Stimulated activated CD4-positive, alpha-beta T cell treated with anti-CD3 and anti-CD28 coated beads, Interleukin-12 subunit alpha, Interleukin-12 subunit beta, amount 100 ng/mL, for 24 hours (primary cell): ENCODE data around the gene GKN1.
A peak's percentile ranks its signal among the peaks of the same experiment; 100 is the strongest.

Experiments used
- DNase-seq, 2 experiments: peaks; one replicate each; pipeline ENCODE4 v3.0.0-alpha.2; 2020; ENCODE audit warnings: low read depth in 2 of 2

GKN1 gene

DNA sequence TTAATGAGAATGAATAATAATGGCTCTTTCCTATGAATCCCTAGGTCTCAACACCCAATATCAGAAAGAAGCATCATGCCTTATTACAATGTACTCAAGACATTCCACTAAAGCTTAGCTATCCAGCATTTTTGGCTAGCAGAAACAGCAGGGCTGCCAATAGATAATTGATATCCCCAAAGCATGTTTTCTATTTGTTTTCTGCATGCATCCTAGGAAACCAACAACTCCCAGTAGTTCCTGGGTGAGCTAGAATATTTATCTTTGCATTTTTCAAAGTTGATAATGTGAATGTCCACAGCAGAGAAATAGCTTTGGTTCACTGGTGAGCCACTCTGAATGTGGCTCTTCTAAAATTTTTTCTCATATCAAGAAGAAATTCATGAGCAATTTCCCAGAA, 32.7 kb downstream of the GKN1 start:
- no peak for DNase-seq

DNA sequence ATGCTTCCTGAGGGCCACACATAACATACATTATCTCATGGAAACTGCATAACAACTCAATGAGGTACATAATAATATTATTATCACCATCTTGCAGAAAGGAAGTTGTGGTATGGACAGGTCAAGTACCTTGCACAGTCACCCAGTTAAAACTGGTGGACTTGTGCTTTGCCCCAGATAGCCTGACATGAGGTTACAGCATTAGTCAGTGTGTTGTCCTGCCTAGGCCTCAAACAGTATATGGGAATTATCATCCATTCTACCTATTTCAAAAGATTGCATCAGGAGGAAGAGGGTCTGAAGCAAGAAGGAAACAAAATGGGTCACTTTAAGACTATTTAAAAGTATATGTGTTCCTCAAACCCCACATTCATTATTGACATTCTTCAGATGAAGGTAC, 33.2 kb downstream of the GKN1 start:
- no peak for DNase-seq

DNA sequence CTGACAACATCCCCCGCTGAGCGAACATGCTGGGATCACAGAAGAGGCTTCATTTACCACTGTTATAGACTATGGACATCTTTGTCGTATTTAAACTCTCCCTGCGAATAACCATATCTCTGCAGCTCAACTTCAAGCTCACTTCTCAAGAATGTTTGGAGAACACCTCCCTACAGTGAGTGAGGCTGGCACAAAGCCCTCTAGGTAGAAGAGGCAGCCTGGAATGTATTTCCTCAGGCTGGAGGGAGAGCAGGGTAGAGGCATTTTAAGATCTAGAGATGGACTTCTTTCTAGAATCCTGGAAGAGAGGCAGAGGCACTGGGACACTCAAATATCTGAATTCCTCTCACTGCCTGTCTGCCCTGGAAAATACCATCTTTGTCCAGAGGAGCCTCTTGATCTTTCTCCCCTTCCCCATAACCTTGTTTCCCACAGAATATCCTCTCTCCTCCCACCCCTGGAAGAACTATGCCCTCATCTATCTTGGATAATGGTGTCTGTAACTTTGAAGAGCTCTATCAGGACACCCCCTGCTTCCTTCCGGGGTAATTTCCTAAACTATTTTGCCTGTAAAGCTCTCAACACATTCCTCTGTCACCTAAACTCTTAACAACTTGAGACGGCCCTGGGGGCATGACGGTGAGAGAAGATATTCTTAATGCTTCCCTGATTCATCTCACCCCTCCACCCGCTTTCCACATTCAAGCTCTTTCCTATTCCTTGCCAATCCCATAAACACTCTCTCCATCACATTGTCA, 36.2 kb downstream of the GKN1 start:
- no peak for DNase-seq

DNA sequence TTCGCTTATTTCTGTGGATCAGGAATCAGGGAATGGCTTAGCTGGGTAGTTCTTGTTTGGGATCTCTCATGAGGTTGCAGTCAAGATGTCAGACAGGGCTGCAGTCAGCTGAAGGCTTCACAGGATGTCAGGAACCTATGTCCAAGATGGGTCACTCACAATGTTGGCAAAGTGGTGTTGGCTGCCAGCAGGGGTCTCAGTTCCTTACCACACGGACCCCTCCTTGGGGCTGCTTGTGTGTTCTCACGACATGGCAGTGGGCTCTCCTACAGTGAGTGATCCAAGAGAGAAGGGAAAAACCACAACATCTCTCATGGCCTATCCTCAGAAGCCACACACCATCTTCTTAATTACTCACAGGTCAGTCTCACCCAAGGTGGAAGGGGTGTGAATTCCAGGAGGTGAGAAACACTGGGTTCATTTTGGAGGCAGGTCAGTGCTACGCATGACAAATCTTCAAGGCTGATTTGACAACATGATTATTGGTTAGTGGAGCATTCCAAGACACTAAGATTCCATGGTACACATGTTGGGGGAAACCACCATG, 37.2 kb downstream of the GKN1 start:
- no peak for DNase-seq

DNA sequence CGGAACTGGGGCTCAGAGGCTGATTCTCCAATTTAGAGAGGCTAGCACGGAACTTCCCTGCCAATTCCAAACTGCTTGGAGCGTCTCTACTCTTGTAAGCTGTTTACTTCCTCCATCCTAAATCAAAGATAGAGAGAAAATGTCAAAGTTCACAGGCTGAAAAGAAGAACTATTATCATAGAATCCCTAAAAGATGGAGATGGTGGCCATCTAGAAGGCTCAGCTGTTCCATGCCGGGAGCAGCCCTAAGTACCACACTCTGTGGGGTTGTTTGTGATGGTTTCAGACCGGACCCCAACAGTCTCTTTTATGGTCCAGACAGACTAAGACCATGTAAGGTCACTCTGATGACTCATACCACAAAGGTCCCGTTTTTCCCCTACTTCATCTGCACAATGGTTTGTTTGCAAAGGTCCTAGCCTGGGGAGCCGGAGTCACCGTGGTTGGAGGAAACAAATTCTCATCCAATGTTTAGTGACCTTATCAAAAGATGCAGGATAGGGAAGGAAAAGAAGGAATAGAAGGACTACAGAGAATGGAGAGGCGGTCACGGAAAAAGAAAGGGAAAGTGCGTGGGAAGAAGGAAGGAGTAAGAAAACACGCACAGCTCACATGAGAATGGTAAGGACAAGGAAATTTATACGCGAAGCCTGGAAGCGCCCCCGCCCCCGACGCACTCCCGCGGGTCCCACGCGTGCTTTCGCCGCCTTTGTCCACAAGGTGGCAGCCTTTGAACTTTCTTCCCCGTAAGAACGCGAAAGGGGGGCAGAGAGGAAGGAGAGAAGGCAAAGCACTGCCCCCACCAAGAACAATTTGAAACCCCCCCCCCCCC, 38.1 kb downstream of the GKN1 start:
- DNase-seq, result peak in 1 of 2 experiments; percentile 27

DNA sequence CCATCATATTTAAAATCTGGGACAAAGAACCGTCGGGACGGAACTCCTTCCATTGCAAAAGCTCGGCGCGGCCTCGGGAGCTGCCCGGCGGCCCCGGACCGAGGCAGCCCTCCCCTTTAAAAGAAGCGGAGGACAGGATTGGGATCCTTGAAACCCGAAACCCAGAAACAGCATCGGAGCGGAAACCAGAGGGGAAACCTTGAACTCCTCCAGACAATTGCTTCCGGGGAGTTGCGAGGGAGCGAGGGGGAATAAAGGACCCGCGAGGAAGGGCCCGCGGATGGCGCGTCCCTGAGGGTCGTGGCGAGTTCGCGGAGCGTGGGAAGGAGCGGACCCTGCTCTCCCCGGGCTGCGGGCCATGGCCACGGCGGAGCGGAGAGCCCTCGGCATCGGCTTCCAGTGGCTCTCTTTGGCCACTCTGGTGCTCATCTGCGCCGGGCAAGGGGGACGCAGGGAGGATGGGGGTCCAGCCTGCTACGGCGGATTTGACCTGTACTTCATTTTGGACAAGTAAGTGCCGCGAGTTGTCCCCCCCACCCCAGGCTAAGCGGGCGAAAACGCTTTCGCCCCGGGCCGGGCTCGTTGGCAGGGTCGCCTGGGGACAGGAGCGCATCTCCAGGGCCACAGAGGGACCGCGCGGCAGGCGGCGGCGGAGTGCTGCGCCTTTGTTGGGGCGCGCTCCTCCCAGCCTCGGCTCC, 38.9 kb downstream of the GKN1 start, which contains the start of gene ANTXR1:
Gene ANTXR1, plus strand, starts transcription at position 38 of the 698 bp plus-strand sequence. Its CDS starts 321 bp downstream, at position 359.
- peak in 1 of 2 experiments; percentile 4 for DNase-seq

DNA sequence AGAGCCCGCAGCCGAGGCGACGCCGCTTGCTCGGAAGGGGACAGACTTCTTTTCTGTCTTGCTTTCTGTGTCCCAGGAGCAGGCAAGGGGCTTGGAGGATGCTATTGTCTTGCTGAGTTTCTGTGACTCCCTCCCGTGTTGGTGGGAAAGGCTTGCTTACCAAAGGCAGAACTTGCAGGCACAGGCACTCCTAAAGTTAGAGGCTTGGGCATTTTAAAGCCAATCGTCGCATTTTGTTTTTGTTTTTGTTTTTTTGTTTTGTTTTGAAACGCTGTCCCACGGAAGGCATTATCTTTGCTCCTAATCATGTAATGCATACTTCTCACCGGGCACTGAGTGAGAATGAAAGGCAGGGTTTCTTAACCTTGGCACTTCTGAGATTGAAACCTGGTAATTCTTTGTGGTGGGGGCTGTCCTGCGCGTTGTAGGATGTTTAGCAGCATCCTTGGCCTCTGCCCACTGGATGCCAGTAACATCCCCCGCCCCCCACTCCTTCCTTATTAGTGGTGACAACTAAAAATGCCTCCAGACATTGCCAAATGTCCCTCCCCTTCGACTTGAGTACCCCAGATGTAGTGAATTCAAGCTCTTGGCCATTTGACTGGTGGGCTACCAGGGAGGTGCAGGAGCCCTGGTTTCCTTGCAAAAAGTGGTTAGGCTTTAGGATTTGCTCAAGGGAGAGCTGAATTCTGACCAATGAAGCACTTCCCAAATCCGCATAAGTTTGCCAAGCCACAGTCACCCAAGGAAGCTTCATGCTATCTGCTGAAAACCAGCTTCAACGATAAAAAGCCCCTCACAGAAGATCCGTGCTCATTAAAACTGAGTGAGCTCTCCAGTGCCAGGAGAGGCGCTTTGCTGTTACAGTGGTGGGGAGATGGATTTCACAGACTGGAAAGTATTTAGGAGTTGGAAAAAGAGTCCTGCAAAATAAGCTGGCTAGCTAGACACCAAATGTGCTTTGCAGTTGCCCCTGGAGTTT, 39.7 kb downstream of the GKN1 start:
- DNase-seq, result no peak

DNA sequence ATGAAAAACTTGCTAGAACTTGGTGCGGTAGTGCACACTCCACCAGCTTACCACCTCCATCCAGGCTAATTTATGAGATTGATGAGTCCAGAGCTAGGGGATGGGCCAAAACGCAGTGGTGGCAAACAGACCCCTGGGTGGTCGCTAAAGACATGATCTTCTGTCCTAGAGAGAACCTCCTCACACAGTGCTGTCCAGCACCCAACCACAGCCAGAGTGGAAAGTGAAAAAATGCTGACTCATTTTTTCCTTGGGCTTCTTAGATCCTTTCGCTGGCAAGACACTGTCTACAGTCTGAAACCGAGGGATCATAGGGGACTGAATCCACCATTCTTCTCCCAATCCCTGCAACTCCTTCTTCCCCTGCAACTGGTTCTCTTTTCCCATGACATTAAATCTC, 42.6 kb downstream of the GKN1 start:
- DNase-seq, result no peak

DNA sequence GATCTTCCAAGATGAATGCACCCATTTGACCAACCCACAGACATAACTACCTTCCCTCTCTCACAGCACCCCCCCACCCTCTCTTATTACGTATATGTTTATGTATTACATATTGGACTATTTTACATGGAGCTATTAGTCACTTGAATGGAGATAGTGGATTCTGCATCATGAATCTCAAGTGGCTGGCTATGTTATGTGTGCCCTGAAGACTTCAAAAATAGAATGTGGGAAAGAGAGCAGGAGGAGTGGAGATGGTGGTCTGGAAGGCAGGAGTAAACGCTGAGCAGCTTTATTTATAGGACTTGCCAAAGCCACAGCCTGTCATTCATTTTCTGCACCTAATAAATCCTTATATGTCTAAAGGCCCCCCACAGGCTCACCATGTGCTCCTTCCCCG, 43.4 kb downstream of the GKN1 start:
- no peak for DNase-seq

DNA sequence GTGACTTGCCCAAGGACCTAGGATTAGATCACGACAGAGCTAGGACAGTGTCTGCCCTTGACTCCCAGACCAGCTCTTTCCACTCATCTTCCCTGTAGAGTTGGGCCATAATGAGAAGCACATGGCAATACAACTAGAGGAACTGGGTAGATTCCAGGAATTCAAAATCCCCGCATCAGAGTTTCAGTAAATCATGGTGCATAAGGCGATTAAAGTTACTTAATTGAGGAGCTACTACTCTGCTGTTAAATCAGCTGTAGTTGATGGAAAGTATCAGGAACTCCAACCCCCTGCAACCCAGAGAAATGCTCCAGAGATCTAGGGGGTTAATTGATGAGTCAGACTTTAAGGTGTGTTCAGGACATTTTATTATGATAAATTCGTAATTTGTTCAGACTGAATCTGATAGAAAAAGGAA, 44.3 kb downstream of the GKN1 start:
- no peak for DNase-seq

DNA sequence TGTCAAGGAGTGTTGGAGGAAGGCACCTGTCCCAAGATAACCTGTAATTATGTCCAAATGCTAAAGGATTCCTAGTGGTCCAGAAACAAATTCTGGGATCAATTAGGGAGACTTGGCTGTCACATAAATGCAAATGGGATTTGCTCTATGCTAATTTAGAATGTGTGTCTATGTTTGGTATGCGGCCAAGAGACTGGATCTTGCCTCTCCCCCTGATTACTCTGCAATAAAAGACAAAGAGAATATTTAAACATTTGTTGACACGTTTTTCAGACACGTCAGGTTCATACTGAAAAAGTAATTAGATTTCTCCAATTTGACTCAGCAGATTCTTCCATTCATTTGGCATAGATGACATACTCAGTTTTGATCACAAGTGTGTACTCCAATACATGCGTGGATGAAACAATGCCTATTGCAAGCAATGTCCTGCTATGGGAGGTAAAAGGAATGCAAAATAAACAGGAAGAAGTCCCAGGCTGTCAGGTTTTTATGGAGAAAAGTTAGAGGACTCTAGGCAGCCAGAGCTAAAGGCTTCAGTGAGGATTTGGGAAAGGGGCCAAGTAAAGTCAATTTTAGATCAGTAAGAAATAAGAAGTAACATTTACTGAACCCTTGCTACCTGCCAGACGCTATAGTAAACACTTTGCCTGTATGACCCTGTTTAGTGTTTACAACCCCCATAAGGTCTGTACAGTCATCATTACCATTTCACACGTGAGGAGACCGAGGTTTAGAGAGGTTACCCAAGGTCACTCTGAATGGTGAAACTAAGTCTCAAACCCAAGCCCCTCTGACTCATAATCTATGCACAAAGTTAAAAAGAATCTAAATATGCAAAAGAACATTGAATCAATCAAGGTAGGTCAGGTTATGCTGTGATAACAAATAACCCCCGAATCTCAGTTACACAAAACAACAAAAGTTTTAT, 46.3 kb downstream of the GKN1 start:
- DNase-seq, result no peak

DNA sequence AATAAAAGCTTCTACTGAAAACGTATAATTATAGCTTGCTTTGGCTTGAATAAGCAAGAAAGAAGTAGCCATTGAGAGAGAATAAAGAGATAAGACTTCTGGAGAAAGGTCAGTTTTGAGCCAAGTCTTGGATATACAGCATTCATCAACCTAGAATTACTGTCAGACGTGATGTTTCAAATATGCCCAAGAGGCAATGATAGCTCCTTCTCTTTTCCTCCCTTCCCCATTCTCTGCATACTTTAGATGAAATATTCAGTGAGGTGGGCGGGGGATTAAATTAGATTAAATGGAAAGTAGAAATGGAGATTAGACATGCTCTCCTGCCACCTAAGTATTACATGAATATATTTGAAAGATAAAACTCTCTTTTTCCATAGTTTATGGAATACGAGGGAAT, 47.3 kb downstream of the GKN1 start:
- no peak for DNase-seq

DNA sequence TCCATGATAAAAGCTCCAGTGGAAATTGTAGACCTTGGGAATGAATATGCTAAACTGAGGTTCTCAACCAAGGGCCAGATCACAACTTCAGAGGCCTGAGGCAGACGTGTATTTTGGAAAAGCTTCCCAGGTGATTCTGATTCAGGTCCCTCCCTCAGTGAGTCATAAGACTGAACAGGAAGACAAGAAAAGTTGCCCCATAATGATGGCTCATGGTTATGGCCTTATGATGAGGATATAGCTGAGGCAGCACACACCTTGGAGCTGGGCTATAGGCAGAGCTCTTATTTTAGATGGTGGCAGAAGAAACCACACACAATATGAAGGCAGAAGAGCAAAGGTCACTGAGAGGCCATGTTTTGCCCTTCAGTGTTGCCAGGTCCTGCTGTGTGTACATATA, 48.1 kb downstream of the GKN1 start:
- no peak for DNase-seq

DNA sequence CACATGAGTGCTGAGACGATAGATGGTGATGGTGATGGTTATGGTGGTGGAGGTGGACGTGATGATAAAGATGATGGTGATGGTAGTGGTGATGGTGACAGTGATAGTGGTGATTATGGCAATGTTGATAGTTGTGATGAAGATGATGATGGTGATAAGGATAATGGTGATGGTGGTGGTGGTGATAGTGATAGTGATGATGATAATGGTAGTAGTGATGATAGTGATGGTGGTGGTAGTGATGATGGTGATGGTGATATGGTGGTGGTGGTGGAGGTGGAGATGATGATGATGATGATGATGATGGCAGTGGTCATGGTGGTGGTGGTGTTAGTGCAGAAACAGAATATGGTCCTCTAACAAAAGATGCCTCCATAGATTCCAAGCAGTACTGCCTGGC, 48.8 kb downstream of the GKN1 start:
- no peak for DNase-seq

DNA sequence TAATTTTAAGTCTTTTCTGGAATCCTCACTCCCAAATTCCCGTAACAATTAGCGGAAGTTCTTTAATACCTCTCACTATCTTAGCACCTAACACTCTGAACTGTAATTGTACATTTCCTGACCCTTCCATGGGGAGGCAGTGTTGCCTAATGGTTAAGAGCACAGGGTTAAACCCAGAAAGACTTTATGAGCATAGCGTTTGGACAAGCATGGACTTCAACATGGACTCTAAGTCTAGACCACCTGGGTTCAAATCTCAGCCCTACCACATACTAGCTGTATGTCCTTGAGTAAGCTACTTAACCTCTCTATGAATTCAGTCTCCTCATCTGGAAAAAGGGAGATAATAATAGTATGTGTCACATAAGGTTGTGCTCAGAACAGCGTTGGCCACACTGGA, 51.6 kb downstream of the GKN1 start:
- peak in 1 of 2 experiments; percentile 17 for DNase-seq

DNA sequence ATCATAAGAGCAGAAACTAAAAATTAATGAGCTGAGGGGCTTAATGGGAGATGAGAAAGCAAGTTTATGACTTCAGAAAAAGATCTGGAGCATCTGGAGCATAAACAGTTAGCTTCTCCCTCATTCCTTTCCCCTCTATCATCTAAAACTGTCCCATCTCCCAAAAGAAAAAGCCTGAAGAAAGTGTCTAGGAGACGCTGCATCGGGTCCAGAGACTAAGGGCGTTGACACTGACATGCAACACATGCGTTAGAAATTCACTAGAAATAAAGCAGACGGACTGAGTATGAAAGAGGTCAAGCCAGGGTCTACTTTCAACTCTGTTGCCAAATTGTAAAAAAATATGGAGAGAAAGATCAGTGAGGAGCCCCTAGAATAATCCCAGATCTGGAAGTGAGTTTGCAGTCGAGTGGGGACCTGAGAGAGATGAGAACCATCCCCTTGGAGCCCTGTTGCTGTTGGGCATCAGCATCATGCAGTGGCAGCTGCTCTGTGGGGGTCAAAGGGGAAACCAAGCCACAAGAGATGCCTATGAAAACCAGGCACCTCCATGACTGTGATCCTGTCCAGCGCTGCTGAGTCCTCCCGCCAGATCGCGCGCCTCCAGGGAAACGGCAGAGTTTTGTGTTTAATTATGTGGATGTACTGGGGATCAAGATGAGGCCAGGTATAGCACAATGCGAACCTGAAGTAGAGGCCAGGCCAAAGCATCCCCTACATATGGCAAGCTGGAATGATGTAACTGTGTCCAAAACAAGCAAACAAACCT, 52.4 kb downstream of the GKN1 start:
- DNase-seq, result no peak
